Ovary (tissue), 9 donors: ENCODE results near the gene ZCWPW1. TPM values are rescaled to one million over a fixed set of nuclear protein-coding genes. Genes with fewer than 3 reads are reported as not detected.
"Not testable (repeated sequence)": the region's sequence is repeated elsewhere in the genome, so short reads cannot be mapped to it uniquely, and the experiment has no call there.

Source experiments
- DNase-seq, 5 donors: peaks; one replicate each; pipeline ENCODE4 v3.0.0-alpha.2; 2019 to 2020
- H3K27ac ChIP-seq, 2 donors: fragments of 200-600 bp; one replicate each; pipeline versions ENCODE4 v1.5.1 to v1.8.0; 2019 to 2022
- H3K27me3 ChIP-seq: fragments of 200-600 bp; one replicate; pipeline ENCODE4 v1.8.0; 2022
- H3K36me3 ChIP-seq: fragments of 200-600 bp; sonication (generic); one replicate; pipeline ENCODE4 v1.5.1; 2019
- H3K4me1 ChIP-seq: one replicate; pipeline ENCODE4 v1.8.1; 2013; ENCODE audit warnings: mild to moderate bottlenecking, moderate library complexity; ENCODE audit not compliant: insufficient read depth
- H3K4me3 ChIP-seq: fragments of 200-600 bp; sonication (generic); one replicate; pipeline ENCODE4 v1.5.1; 2017
- H3K9me3 ChIP-seq, 2 donors: fragments of 200-600 bp in 1 of 2; sonication (generic) in 1 of 2; one replicate each; pipeline versions ENCODE4 v1.5.1 to v1.8.1; 2013 to 2019; ENCODE audit warnings: mild to moderate bottlenecking in 1 of 2, moderate library complexity in 1 of 2
- EP300 ChIP-seq: sonication (generic); formaldehyde crosslinking; IDR thresholded peaks from one replicate; pipeline ENCODE4 v1.6.1; 2017; ENCODE audit warnings: antibody characterized with exemption
- POLR2A ChIP-seq: fragments of 450-650 bp; IDR thresholded peaks from one replicate; pipeline ENCODE4 v1.6.1; 2017; ENCODE audit warnings: antibody characterized with exemption, mild to moderate bottlenecking, moderate library complexity
- WGBS, 3 donors: extraction: QIAGEN DNeasy Blood & Tissue Kit in 1 of 3; methylation state at CpG; one replicate each; pipeline versions ENCODE4 v1.1.5 to v1.1.7; 2013 to 2017; 5-methylcytosine and 5-hydroxymethylcytosine counted together
- intact Hi-C, 4 donors: fragments of 100-400 bp; cut with DNase I; formaldehyde crosslinking; loops; one replicate each; pipeline versions ENCODE4 v1.11.0 to v1.15.1; 2022 to 2023
- polyA plus RNA-seq, 2 donors: library from polyadenylated mRNA; stranded (reverse); fragments of 200-250 nt in 1 of 2; fragments of 350-450 nt in 1 of 2; fragmentation: Illumina TruSeq in 1 of 2; extraction: RNeasy Lipid Tissue Mini Kit (QIAGEN cat#74804) in 1 of 2; gene quantifications; one replicate each; pipeline ENCODE4 v1.2.3, GENCODE V29; 2013 to 2014
- total RNA-seq, 7 donors: library from RNA; depleted of rRNA in 2 of 7; stranded (reverse); fragments of >200 nt in 2 of 7; fragmentation: NEBNext Ultra II Directional in 3 of 7; extraction: Animal tissue kit (Norgen Biotek cat#: 25700) in 3 of 7; gene quantifications; one replicate each; pipeline versions ENCODE4 v1.1.0 to v1.2.4, GENCODE V29; 2016 to 2023
- TF ChIP-seq, protein P1 (sequence below), 3 donors: fragments of 450-650 bp in 2 of 3; fragments of 200-600 bp in 1 of 3; IDR thresholded peaks; one replicate each; pipeline versions ENCODE4 v1.5.1 to v1.8.0; 2016 to 2022; ENCODE audit warnings: antibody characterized with exemption in 3 of 3, mild to moderate bottlenecking in 1 of 3
- donor health status: DM: no; HTN: no; CAD: no; lungs with moderate emphysema.
- donor health status: DM: no; HTN: no; CAD: no.
- donor health status: Bipolar disorder and iron deficiency.
- donor health status: DM: yes; HTN: yes; CAD: no.
- donor health status: DM: no; HTN: no; CAD: no.
- donor health status: DM: yes; HTN: yes; CAD: no.

The ZCWPW1 gene
- total and polyA plus RNA-seq, 9 donors: 2.6 to 9.3 (median 6.2) TPM

DNA sequence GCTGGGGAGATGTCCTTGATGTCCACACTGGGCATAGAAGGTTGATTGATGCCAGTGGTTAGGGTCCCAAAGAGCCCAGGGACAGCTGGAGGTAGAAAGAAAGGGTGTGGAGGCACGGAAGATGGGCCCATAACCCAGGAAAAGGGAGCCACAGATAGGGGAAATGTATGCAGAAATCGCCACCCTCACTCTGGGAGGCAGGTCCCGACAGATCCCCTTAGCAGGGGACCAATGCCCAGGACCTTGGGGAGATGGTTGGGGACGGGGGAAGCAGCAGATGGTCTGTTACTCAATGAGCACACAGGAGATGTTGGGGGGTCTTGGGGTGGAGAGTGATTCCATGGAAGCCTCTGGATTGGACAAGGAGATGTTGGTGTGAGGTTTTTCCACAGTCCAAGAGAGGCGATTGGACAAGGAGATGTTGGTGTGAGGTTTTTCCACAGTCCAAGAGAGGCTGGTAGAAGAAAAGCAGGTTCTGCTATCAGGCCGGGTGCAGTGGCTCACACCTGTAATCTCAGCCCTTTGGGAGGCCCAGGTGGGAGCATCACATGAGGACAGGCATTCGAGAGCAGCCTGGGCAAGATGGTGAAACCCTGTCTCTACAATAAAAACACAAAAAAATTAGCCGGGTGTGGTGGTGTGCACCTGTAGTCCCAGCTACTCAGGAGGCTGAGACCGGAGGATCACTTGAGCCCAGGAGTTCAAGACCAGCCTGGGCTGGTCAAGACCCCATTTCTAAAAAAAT is 14.8 kb upstream of the ZCWPW1 start:
- Histone ChIP-seq H3K27me3 (no peaks in the 10 kb centered on the region), H3K4me1 (no peaks in the 10 kb centered on the region), H3K27ac (no peak overlapping the region), H3K4me3 (no peak overlapping the region), H3K9me3 (no peaks in the 10 kb centered on the region), H3K36me3 (no peaks in the 10 kb centered on the region)
- 88 to 94% (median 92%) methylated on average over 9 of the region's 9 CpGs for WGBS, 3 donors
- intact Hi-C loops: no loop called here
- peak in 3 of 5 donors; percentile 8 to 25 (median 9) for DNase-seq
- no peak for TF ChIP-seq POLR2A
- TF ChIP-seq EP300: no peak
- TF ChIP-seq, protein P1, sequence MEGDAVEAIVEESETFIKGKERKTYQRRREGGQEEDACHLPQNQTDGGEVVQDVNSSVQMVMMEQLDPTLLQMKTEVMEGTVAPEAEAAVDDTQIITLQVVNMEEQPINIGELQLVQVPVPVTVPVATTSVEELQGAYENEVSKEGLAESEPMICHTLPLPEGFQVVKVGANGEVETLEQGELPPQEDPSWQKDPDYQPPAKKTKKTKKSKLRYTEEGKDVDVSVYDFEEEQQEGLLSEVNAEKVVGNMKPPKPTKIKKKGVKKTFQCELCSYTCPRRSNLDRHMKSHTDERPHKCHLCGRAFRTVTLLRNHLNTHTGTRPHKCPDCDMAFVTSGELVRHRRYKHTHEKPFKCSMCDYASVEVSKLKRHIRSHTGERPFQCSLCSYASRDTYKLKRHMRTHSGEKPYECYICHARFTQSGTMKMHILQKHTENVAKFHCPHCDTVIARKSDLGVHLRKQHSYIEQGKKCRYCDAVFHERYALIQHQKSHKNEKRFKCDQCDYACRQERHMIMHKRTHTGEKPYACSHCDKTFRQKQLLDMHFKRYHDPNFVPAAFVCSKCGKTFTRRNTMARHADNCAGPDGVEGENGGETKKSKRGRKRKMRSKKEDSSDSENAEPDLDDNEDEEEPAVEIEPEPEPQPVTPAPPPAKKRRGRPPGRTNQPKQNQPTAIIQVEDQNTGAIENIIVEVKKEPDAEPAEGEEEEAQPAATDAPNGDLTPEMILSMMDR (IDR thresholded peaks at IDR 0.05): no peak

DNA sequence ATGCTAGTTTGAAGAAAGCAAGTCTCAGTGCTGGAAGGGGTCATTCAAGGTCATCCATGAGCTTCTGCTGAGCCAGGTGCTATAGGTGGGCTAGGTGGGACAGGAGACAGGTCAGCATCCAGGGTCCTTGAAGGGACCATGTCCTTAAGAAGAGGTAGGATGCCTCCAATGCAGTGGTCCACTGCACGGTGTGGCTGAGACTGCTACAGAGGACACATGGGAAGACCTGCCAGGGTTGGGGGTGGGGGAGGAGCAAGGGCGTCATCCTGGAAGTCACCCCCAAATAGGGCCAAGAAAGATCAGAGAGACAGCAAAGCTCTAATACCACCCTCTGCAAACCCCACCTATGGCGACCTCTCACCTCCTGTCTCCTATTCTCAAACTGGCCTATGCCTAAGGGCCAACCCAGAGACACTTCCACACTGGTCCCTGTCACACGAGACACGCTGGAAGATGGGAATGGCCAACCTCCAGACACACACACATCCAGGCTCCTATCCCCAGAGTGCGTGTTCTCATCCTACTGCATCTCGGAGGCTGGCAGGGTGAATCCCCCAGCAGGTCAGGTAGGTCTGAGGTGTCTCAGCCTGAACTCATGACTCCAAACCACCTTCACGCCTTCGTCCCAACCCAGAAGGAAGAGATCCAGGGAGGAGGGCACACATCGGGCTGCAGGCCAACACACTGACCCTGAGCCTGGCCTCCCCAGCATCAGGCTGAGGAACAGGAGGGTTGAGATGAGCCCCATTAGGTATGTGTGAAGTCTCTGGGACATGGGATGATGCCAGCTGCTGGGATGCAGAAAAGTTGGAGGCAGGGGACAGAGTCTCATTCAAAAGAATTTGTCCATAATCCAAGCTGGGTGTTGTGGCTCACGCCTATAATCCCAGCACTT is 13.4 kb upstream of the ZCWPW1 start:
- Histone ChIP-seq H3K4me1 (peaks cover 2% of the 10 kb centered on the region), H3K27ac (no peak overlapping the region), H3K36me3 (no peaks in the 10 kb centered on the region), H3K27me3 (no peaks in the 10 kb centered on the region), H3K4me3 (no peak overlapping the region), H3K9me3 (no peaks in the 10 kb centered on the region)
- no peak for TF ChIP-seq POLR2A
- TF ChIP-seq EP300: no peak
- TF ChIP-seq, protein P1 (IDR thresholded peaks at IDR 0.05): no peak
- peak in 3 of 5 donors; percentile 15 to 36 (median 18) for DNase-seq
- WGBS, 3 donors: 82 to 90% (median 88%) methylated on average over 11 of the region's 11 CpGs
- intact Hi-C loops: no loop called here

DNA sequence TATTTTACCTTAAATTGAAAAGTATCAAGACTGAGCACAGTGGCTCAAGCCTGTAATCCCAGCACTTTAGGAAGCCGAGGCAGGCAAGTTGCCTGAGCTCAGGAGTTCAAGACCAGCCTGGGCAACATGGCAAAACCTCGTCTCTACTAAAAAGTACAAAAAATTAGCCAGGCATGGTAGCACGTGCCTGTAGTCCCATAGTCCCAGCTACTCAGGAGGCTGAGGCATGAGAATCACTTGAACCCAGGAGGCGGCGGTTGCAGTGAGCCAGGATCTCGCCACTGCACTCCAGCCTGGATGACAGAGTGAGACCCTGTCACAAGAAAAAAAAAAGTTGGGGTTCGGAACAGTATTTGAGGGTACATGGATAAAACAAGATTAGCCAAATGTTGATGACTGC is 10.7 kb upstream of the ZCWPW1 start:
- intact Hi-C loops, H3K36me3 ChIP-seq, H3K4me3 ChIP-seq, H3K27ac ChIP-seq, H3K9me3 ChIP-seq, H3K27me3 ChIP-seq: not testable (repeated sequence)
- H3K4me1 ChIP-seq: peaks cover 12% of the 10 kb centered on the region
- 85 to 90% (median 88%) methylated on average over 7 of the region's 7 CpGs for WGBS, 3 donors
- peak in 1 of 5 donors; percentile 13 for DNase-seq

DNA sequence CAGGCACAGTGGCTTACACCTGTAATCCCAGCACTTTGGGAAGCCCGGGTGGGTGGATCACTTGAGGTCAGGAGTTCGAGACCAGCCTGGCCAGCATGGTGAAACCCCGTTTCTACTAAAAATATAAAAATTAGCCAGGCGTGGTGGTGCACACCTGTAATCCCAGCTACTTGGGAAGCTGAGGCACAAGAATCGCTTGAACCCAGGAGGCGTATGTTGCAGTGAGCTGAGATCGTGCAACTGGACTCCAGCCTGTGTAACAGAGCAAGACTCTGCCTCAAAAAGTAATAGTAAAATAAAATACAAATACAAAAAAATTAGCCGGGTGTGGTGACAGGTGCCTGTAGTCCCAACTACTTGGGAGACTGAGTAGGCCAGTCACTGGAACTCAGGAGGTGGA is 10.2 kb upstream of the ZCWPW1 start:
- H3K9me3 ChIP-seq, H3K4me3 ChIP-seq, H3K27me3 ChIP-seq, intact Hi-C loops, H3K36me3 ChIP-seq, H3K27ac ChIP-seq: not testable (repeated sequence)
- peaks cover 12% of the 10 kb centered on the region for H3K4me1 ChIP-seq
- WGBS, 3 donors: 89 to 93% (median 91%) methylated on average over 8 of the region's 8 CpGs
- DNase-seq: peak in 3 of 5 donors; percentile 11 to 15 (median 12)

DNA sequence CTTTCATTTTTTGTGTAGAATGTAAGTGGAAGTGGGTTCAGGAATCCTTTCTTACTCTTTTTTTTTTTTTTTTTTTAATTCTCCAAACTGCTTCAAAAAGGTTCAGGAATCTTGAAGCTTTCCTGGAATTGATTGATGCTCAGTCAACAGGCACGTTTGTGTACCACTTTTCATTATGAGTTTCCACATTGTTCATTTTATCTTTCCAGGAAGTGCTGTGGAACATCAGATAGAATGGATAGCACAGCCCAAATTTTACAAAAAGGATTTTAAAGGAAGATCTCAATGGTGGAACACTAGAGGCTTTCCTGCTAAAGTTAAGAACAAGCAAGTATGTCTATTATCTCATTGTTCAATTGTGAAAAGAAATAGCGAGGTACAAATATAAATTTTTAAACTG is 9.7 kb upstream of the ZCWPW1 start:
- peaks cover 12% of the 10 kb centered on the region for H3K4me1 ChIP-seq
- H3K36me3 ChIP-seq: no peaks in the 10 kb centered on the region
- no peak for DNase-seq
- no peak overlapping the region for H3K4me3 ChIP-seq
- no peaks in the 10 kb centered on the region for H3K9me3 ChIP-seq
- H3K27me3 ChIP-seq: no peaks in the 10 kb centered on the region
- intact Hi-C loops: no loop called here
- TF ChIP-seq, protein P1 (IDR thresholded peaks at IDR 0.05): no peak
- TF ChIP-seq POLR2A: no peak
- no peak for TF ChIP-seq EP300
- 59 to 60% (median 60%) methylated on average over 2 of the region's 2 CpGs for WGBS, 3 donors
- H3K27ac ChIP-seq: no peak overlapping the region
